GM12878 (cell line): Measurements from ENCODE around the gene MAML2.

Experiments
- CTCF ChIP-seq, 3 experiments: IDR thresholded peaks in 2 of 3; conservative IDR thresholded peaks in 1 of 3; 2 replicates each; pipeline ENCODE4 v1.5.1; 2011; ENCODE audit warnings: low read depth in 3 of 3, low read length in 3 of 3, mild to moderate bottlenecking in 3 of 3, control low read depth in 2 of 3, moderate library complexity in 2 of 3, inconsistent platforms in 1 of 3, mixed read lengths in 1 of 3; ENCODE audit not compliant: control insufficient read depth in 2 of 3, insufficient read depth in 1 of 3; ENCODE audit errors: extremely low read depth in 1 of 3
- ELK1 ChIP-seq: IDR thresholded peaks from 2 replicates; pipeline ENCODE4 v1.6.1; 2012; ENCODE audit warnings: low read depth, low read length, improper control_type of control experiment

GRCh38 chr11:96144553-96144952 lies 198.4 kb downstream of the MAML2 start:
- no peak for TF ChIP-seq ELK1
- TF ChIP-seq CTCF (IDR thresholded peaks at IDR 0.05 in 2 of 3, conservative IDR thresholded peaks at IDR 0.05 in 1 of 3; ENCODE audit: control insufficient read depth in 2 of 3, extremely low read depth in 1 of 3, insufficient read depth in 1 of 3, low read depth in 3 of 3, low read length in 3 of 3) = no peak
